ENCODE measurements around the gene MYOZ2.

Gene MYOZ2

GRCh38 chr4:119204916-119205315 is 69.3 kb downstream of the MYOZ2 start:
- DNase-seq (ENCODE audit: extremely low read depth, insufficient read length): no peak
- TF ChIP-seq CTCF (IDR thresholded peaks at IDR 0.05; ENCODE audit: insufficient read depth, low read length, poor library complexity, severe bottlenecking): no peak

GRCh38 chr4:119205690-119206089 is 70.1 kb downstream of the MYOZ2 start:
- Histone ChIP-seq H3K36me3 (ENCODE audit: control insufficient read depth, insufficient read depth, low read length) (no peaks in the 10 kb centered on the region), H3K4me3 (replicated peaks; ENCODE audit: low read depth, low read length) (no peak overlapping the region), H3K27me3 (replicated peaks; ENCODE audit: control insufficient read depth, insufficient read depth, low read length) (no peaks in the 10 kb centered on the region)
- no peak for TF ChIP-seq CTCF (IDR thresholded peaks at IDR 0.05; ENCODE audit: insufficient read depth, low read length, poor library complexity, severe bottlenecking)
- no peak for DNase-seq (ENCODE audit: extremely low read depth, insufficient read length)

More at GRCh38 chr4:119204916-119205315, 69.3 kb downstream of the MYOZ2 start:
- Histone ChIP-seq H3K36me3 (ENCODE audit: control insufficient read depth, insufficient read depth, low read length) (no peaks in the 10 kb centered on the region), H3K4me3 (replicated peaks; ENCODE audit: low read depth, low read length) (no peak overlapping the region), H3K27me3 (replicated peaks; ENCODE audit: control insufficient read depth, insufficient read depth, low read length) (no peaks in the 10 kb centered on the region)

DNA sequence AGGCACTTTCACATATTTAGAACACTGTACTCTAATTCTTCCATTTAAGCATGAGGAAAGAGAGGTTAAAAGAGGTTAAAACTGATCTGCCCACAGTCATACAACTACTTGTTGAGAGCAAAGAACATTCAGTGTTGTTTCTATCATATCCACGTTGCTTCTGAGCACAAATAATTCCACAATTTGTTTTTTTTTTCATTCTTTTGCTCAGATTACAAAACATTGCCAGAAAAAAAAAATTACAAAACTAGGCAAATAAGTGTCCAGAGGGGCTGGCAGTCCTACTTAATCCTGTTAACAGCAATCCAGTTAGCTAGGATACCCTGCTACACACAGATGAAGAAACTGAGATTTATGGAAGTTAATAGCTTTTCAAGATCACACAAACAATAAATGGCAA is 70.5 kb downstream of the MYOZ2 start:
- DNase-seq (ENCODE audit: extremely low read depth, insufficient read length): no peak
- Histone ChIP-seq H3K4me3 (replicated peaks; ENCODE audit: low read depth, low read length) (no peak overlapping the region), H3K36me3 (ENCODE audit: control insufficient read depth, insufficient read depth, low read length) (no peaks in the 10 kb centered on the region), H3K27me3 (replicated peaks; ENCODE audit: control insufficient read depth, insufficient read depth, low read length) (no peaks in the 10 kb centered on the region)
- no peak for TF ChIP-seq CTCF (IDR thresholded peaks at IDR 0.05; ENCODE audit: insufficient read depth, low read length, poor library complexity, severe bottlenecking)

DNA sequence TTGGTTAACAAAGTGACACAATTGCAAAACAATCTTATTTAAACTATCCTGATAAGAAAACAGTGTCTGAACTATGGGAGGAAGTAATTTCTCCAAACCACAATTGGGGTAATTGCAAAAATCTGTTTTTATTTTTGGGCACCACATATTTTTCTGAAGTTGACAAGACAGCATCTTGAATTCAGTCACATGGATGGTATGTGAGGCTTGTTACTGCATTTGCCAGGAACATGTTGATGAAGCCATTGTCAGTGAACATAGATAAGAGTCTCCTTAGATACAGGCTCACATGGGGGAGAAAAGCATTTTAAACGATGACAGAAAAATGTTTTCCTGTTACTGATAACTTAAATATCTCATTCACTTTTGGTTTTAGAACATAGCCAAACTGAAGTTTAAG is 71.4 kb downstream of the MYOZ2 start:
- TF ChIP-seq CTCF (IDR thresholded peaks at IDR 0.05; ENCODE audit: insufficient read depth, low read length, poor library complexity, severe bottlenecking): no peak
- no peak for DNase-seq (ENCODE audit: extremely low read depth, insufficient read length)
- H3K36me3 ChIP-seq (ENCODE audit: control insufficient read depth, insufficient read depth, low read length): no peaks in the 10 kb centered on the region
- H3K27me3 ChIP-seq (replicated peaks; ENCODE audit: control insufficient read depth, insufficient read depth, low read length): 0 out of 2 replicates have a peak, but pooled peaks cover 1% of the 10 kb centered on the region
- no peak overlapping the region for H3K4me3 ChIP-seq (replicated peaks; ENCODE audit: low read depth, low read length)

DNA sequence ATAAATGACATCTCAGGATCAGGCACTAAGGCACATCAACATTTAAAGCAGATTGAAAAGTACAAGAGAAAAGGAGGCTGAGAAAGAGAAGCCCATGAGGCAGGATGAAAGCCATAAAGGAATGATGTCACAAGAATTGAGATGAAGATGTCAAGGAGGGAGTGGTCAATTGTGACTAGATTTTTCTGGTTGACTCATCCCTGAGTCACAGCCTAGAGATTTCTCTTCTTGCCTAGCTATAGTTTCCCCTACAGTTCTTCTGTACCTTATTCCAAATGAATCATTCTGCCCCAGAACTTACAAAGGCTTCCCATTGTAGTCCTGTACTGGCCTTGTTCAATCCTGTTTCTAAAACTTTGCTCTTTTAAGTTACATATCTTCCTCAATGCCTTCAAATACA is 73.4 kb downstream of the MYOZ2 start:
- no peak for TF ChIP-seq CTCF (IDR thresholded peaks at IDR 0.05; ENCODE audit: insufficient read depth, low read length, poor library complexity, severe bottlenecking)
- no peak for DNase-seq (ENCODE audit: extremely low read depth, insufficient read length)
- H3K27me3 ChIP-seq (replicated peaks; ENCODE audit: control insufficient read depth, insufficient read depth, low read length): 0 out of 2 replicates have a peak, but pooled peaks cover 2% of the 10 kb centered on the region
- H3K36me3 ChIP-seq (ENCODE audit: control insufficient read depth, insufficient read depth, low read length): no peaks in the 10 kb centered on the region
- no peak overlapping the region for H3K4me3 ChIP-seq (replicated peaks; ENCODE audit: low read depth, low read length)

GRCh38 chr4:119209586-119209985 is 74.0 kb downstream of the MYOZ2 start:
- TF ChIP-seq CTCF (IDR thresholded peaks at IDR 0.05; ENCODE audit: insufficient read depth, low read length, poor library complexity, severe bottlenecking): no peak
- DNase-seq (ENCODE audit: extremely low read depth, insufficient read length): no peak
- Histone ChIP-seq H3K27me3 (replicated peaks; ENCODE audit: control insufficient read depth, insufficient read depth, low read length) (0 out of 2 replicates have a peak, but pooled peaks cover 2% of the 10 kb centered on the region), H3K4me3 (replicated peaks; ENCODE audit: low read depth, low read length) (no peak overlapping the region), H3K36me3 (ENCODE audit: control insufficient read depth, insufficient read depth, low read length) (no peaks in the 10 kb centered on the region)

Measured in GM06990 (cell line).